H1 (cell line): ENCODE data around the gene ATG2B. TPM values are rescaled to one million over a fixed set of nuclear protein-coding genes. Genes with fewer than 3 reads are reported as not detected.

Experiments used
- CTCF ChIA-PET: fragments of 300-600 bp; sonication (Branson Sonifier 250); formaldehyde crosslinking; loops from one replicate; lab custom pipeline; 2021; ENCODE audit not compliant: partially characterized antibody; lab: Charles Lee
- POLR2A ChIA-PET: fragments of 300-600 bp; sonication (Branson Sonifier 250); formaldehyde crosslinking; loops from one replicate; lab custom pipeline; 2021; ENCODE audit warnings: inconsistent platforms; ENCODE audit not compliant: partially characterized antibody; lab: Charles Lee
- DNase-seq, 2 experiments: peaks; one replicate each; pipeline versions ENCODE4 v3.0.0 to v3.0.0-alpha.2; 2010 to 2022; ENCODE audit warnings: low spot score in 2 of 2, low read depth in 1 of 2, mixed read lengths in 1 of 2
- FAIRE-seq: peaks from 2 replicates; lab custom pipeline; 2011; peaks lifted over from hg19 to GRCh38; lab: Jason Lieb, UNC
- H2AFZ ChIP-seq: 2 replicates; pipeline ENCODE4 v1.8.1; 2012; ENCODE audit warnings: low read length, inconsistent platforms
- H2AK5ac ChIP-seq: 2 replicates; pipeline ENCODE4 v1.6.1; 2013; ENCODE audit warnings: low read depth, low read length
- H2BK120ac ChIP-seq: replicated peaks from 2 replicates; pipeline ENCODE3; 2013; ENCODE audit warnings: low read depth, low read length, inconsistent platforms
- H2BK12ac ChIP-seq: 2 replicates; pipeline ENCODE4 v1.6.1; 2013; ENCODE audit warnings: low read depth, low read length
- H2BK15ac ChIP-seq: 2 replicates; pipeline ENCODE4 v1.6.1; 2013; ENCODE audit warnings: low read length
- H2BK20ac ChIP-seq: 2 replicates; pipeline ENCODE4 v1.6.1; 2013; ENCODE audit warnings: low read length
- H2BK5ac ChIP-seq: 2 replicates; pipeline ENCODE4 v1.6.1; 2013; ENCODE audit warnings: low read depth, low read length
- H3K14ac ChIP-seq: 2 replicates; pipeline ENCODE4 v1.6.1; 2013; ENCODE audit warnings: inconsistent platforms; ENCODE audit not compliant: insufficient read length
- H3K18ac ChIP-seq: 2 replicates; pipeline ENCODE4 v1.6.1; 2013; ENCODE audit warnings: low read length; ENCODE audit errors: extremely low read depth
- H3K23ac ChIP-seq: 2 replicates; pipeline ENCODE4 v1.6.1; 2013; ENCODE audit warnings: inconsistent platforms; ENCODE audit not compliant: insufficient read length
- H3K23me2 ChIP-seq: 2 replicates; pipeline ENCODE4 v1.6.1; 2013; ENCODE audit warnings: low read depth, low read length
- H3K27ac ChIP-seq: 2 replicates; pipeline ENCODE4 v1.6.1; 2011; ENCODE audit warnings: low read depth, low read length, inconsistent platforms
- H3K27me3 ChIP-seq, 4 experiments: replicated peaks in 1 of 4; 1 replicate in 1 of 4; 2 replicates in 3 of 4; pipeline versions ENCODE4 v1.6.1 to v1.8.1; 2011 to 2013; ENCODE audit warnings: low read length in 3 of 4, mild to moderate bottlenecking in 3 of 4, inconsistent platforms in 2 of 4, mixed read lengths in 2 of 4, moderate library complexity in 1 of 4; ENCODE audit not compliant: control insufficient read depth in 3 of 4, insufficient read depth in 3 of 4; ENCODE audit errors: extremely low read depth in 1 of 4
- H3K36me3 ChIP-seq, 4 experiments: 2 replicates each; pipeline versions ENCODE4 v1.6.1 to v1.8.1; 2011 to 2013; ENCODE audit warnings: mild to moderate bottlenecking in 4 of 4, low read length in 3 of 4, moderate library complexity in 2 of 4, control low read depth in 1 of 4, inconsistent platforms in 1 of 4; ENCODE audit not compliant: insufficient read depth in 4 of 4, control insufficient read depth in 2 of 4
- H3K4ac ChIP-seq: replicated peaks from 2 replicates; pipeline ENCODE3; 2013; ENCODE audit warnings: low read length, low read depth, mixed read lengths, inconsistent platforms; ENCODE audit not compliant: insufficient read length
- H3K4me1 ChIP-seq, 4 experiments: replicated peaks in 1 of 4; 1 replicate in 1 of 4; 2 replicates in 3 of 4; pipeline versions ENCODE4 v1.6.1 to v1.8.1; 2011 to 2013; ENCODE audit warnings: low read length in 3 of 4, inconsistent platforms in 2 of 4, mixed read lengths in 1 of 4; ENCODE audit not compliant: insufficient read depth in 4 of 4, control insufficient read depth in 3 of 4
- H3K4me2 ChIP-seq, 2 experiments: 2 replicates each; pipeline versions ENCODE4 v1.6.1 to v1.8.1; 2011 to 2013; ENCODE audit warnings: low read depth in 2 of 2, low read length in 2 of 2, control low read depth in 1 of 2, inconsistent platforms in 1 of 2, mild to moderate bottlenecking in 1 of 2; ENCODE audit not compliant: insufficient read depth in 1 of 2
- H3K4me3 ChIP-seq, 4 experiments: fragments of 200-600, 300-600 bp in 1 of 4; sonication (generic), shearing (Covaris generic), sonication (Bioruptor Twin) in 1 of 4; 2 replicates each; pipeline versions ENCODE4 v1.5.1 to v1.8.1; 2011 to 2016; ENCODE audit warnings: low read length in 4 of 4, low read depth in 3 of 4, control low read depth in 2 of 4, inconsistent platforms in 2 of 4, mild to moderate bottlenecking in 2 of 4, mixed read lengths in 1 of 4, moderate library complexity in 1 of 4; ENCODE audit not compliant: insufficient read depth in 2 of 4; ENCODE audit errors: extremely low read depth in 1 of 4
- H3K56ac ChIP-seq: replicated peaks from 2 replicates; pipeline ENCODE3; 2013; ENCODE audit warnings: low read depth, mild to moderate bottlenecking, mixed read lengths, low read length, inconsistent platforms; ENCODE audit not compliant: insufficient read length
- H3K79me1 ChIP-seq: 2 replicates; pipeline ENCODE4 v1.6.1; 2013; ENCODE audit warnings: low read depth, low read length, control low read depth
- H3K79me2 ChIP-seq, 2 experiments: 2 replicates each; pipeline versions ENCODE4 v1.6.1 to v1.8.1; 2012 to 2013; ENCODE audit warnings: low read length in 2 of 2, mild to moderate bottlenecking in 2 of 2, inconsistent platforms in 1 of 2; ENCODE audit not compliant: insufficient read depth in 2 of 2, control insufficient read depth in 1 of 2
- H3K9ac ChIP-seq, 4 experiments: replicated peaks in 1 of 4; 1 replicate in 1 of 4; 2 replicates in 3 of 4; pipeline versions ENCODE4 v1.6.1 to v1.8.1; 2011 to 2013; ENCODE audit warnings: low read depth in 3 of 4, low read length in 3 of 4, control low read depth in 2 of 4, mild to moderate bottlenecking in 2 of 4, moderate library complexity in 2 of 4, inconsistent platforms in 1 of 4; ENCODE audit errors: extremely low read depth in 1 of 4
- H3K9me3 ChIP-seq, 2 experiments: 2 replicates each; pipeline versions ENCODE4 v1.6.1 to v1.8.1; 2012 to 2013; ENCODE audit warnings: mild to moderate bottlenecking in 2 of 2, moderate library complexity in 2 of 2, control low read depth in 1 of 2, inconsistent platforms in 1 of 2, low read depth in 1 of 2, low read length in 1 of 2, mixed read lengths in 1 of 2; ENCODE audit not compliant: insufficient read depth in 2 of 2
- H4K20me1 ChIP-seq, 2 experiments: replicated peaks in 1 of 2; 2 replicates each; pipeline versions ENCODE3 to v1.8.1; 2011 to 2013; ENCODE audit warnings: inconsistent platforms in 2 of 2, low read length in 2 of 2, mild to moderate bottlenecking in 1 of 2; ENCODE audit not compliant: insufficient read depth in 2 of 2, control insufficient read depth in 1 of 2
- H4K5ac ChIP-seq: 2 replicates; pipeline ENCODE4 v1.6.1; 2013; ENCODE audit warnings: low read length, low read depth, mixed read lengths, inconsistent platforms; ENCODE audit not compliant: insufficient read length
- H4K8ac ChIP-seq: 2 replicates; pipeline ENCODE4 v1.8.0; 2013; ENCODE audit warnings: mild to moderate bottlenecking, moderate library complexity, low read length, inconsistent platforms; ENCODE audit not compliant: insufficient read depth; ENCODE audit errors: extremely low read depth
- H4K91ac ChIP-seq: replicated peaks from 2 replicates; pipeline ENCODE3; 2013; ENCODE audit warnings: low read length, mixed read lengths, inconsistent platforms; ENCODE audit not compliant: insufficient read length
- JUN ChIP-seq: IDR thresholded peaks from 2 replicates; pipeline ENCODE4 v1.6.1; 2011; ENCODE audit warnings: low read depth, mild to moderate bottlenecking, improper control_type of control experiment, low read length
- RFX5 ChIP-seq: IDR thresholded peaks from 2 replicates; pipeline ENCODE4 v1.6.1; 2011; ENCODE audit warnings: low read depth, low read length, improper control_type of control experiment, borderline replicate concordance
- SIN3A ChIP-seq, 2 experiments: IDR thresholded peaks in 1 of 2; conservative IDR thresholded peaks in 1 of 2; 2 replicates each; pipeline ENCODE4 v1.6.1; 2011 to 2012; ENCODE audit warnings: low read length in 2 of 2, improper control_type of control experiment in 1 of 2, low read depth in 1 of 2, mild to moderate bottlenecking in 1 of 2
- TCF12 ChIP-seq: IDR thresholded peaks from 2 replicates; pipeline ENCODE4 v1.6.1; 2011; ENCODE audit warnings: low read depth, mild to moderate bottlenecking, low read length
- WGBS, 2 experiments: shearing (Covaris generic) in 1 of 2; methylation state at CpG; one replicate each; pipeline versions ENCODE4 v1.1.6 to v1.1.7; 2013 to 2015; ENCODE audit warnings: low lambda C conversion rate in 2 of 2, mixed read lengths in 2 of 2, inconsistent platforms in 1 of 2, low coverage in 1 of 2, missing lambda C conversion rate in 1 of 2; ENCODE audit not compliant: insufficient replicate concordance in 2 of 2, insufficient coverage in 1 of 2, insufficient read length in 1 of 2; ENCODE audit errors: extremely low coverage in 1 of 2, missing lambda C conversion rate in 1 of 2; 5-methylcytosine and 5-hydroxymethylcytosine counted together
- polyA plus RNA-seq, 7 experiments: library from polyadenylated mRNA; depleted of rRNA in 3 of 7; stranded (reverse) in 5 of 7; unstranded in 2 of 7; fragments of >200 nt in 5 of 7; fragments of 200-250 nt in 2 of 7; gene quantifications; 1 replicate in 5 of 7; 2 replicates in 1 of 7; 4 replicates in 1 of 7; pipeline versions ENCODE4 v1.2.1 to v1.2.3, GENCODE V29; 2011 to 2013; ENCODE audit warnings: missing spikeins in 2 of 7, mixed read lengths in 2 of 7
- total RNA-seq: library from RNA; stranded (reverse); fragmentation: NEBNext Ultra II Directional; extraction: Animal tissue kit (Norgen Biotek cat#: 25700); gene quantifications from 2 replicates; pipeline ENCODE4 v1.2.1, GENCODE V29; 2021

ATG2B gene
- total and polyA plus RNA-seq, 2 of the 8 experiments (the other 6 are each of a cell fraction or from before 2014, with no cell fraction given): 4.6 to 14.4 TPM

DNA sequence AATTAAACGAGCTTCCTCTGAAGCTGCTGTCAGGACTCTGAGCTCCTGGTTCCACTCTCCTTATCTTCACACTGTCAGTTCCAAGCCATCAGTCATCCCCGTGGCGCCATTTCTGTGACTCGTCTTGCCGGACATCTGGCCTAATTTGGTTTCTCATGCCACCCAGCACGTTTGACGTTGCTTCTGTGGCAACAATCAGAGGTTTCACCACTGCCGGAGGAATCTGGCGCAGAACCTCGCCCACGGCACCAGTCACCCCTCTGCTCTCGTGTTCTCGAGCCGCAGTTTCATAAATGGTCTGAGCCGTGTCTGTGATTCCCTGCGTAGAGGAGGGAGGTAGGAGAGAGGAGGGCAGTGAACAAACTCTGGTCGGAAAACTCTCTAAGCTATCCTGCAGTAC lies 77.5 kb downstream of the ATG2B start:
- no peak overlapping the region for H3K4me3 ChIP-seq
- H2BK20ac ChIP-seq: no peak overlapping the region
- H3K23me2 ChIP-seq: no peaks in the 10 kb centered on the region; the same call in 1 of the 2 replicates
- H3K4ac ChIP-seq: no peak overlapping the region
- TF ChIP-seq SIN3A (conservative IDR thresholded peaks at IDR 0.05 in 1 of 2, IDR thresholded peaks at IDR 0.05 in 1 of 2; ENCODE audit: low read depth in 1 of 2, low read length in 2 of 2) (no peak), RFX5 (no peak), TCF12 (no peak), JUN (no peak)
- TF ChIP-seq, all 59 proteins: peak for 0
- peaks cover 2 to 19% (median 9%) of the 10 kb centered on the region in 4 experiments; a peak in 6 of 8 replicates for H3K36me3 ChIP-seq
- no peaks in the 10 kb centered on the region for H3K4me1 ChIP-seq
- no peak overlapping the region for H3K18ac ChIP-seq
- no peak overlapping the region for H3K27ac ChIP-seq
- H4K91ac ChIP-seq: no peak overlapping the region
- no peak overlapping the region for H3K9ac ChIP-seq
- H3K56ac ChIP-seq: no peak overlapping the region
- H2AFZ ChIP-seq: no peak overlapping the region
- H3K79me1 ChIP-seq: no peaks in the 10 kb centered on the region
- no peak overlapping the region for H2BK12ac ChIP-seq
- 92% methylated on average over 17 of the region's 17 CpGs; no CpG with 5 or more reads in 1 of the 2 experiments for WGBS, 2 experiments
- H2BK15ac ChIP-seq: no peak overlapping the region
- no peak overlapping the region for H4K5ac ChIP-seq
- no peak overlapping the region for H2BK120ac ChIP-seq
- H2AK5ac ChIP-seq: no peak overlapping the region
- DNase-seq (no peak), FAIRE-seq (no peak)
- no peak overlapping the region for H3K4me2 ChIP-seq
- no peak overlapping the region for H2BK5ac ChIP-seq
- no peaks in the 10 kb centered on the region for H3K27me3 ChIP-seq
- no peaks in the 10 kb centered on the region for H3K9me3 ChIP-seq
- no peaks in the 10 kb centered on the region for H3K79me2 ChIP-seq
- POLR2A ChIA-PET: no interaction called here
- no peak overlapping the region for H4K8ac ChIP-seq
- no peak overlapping the region for H3K23ac ChIP-seq
- no peaks in the 10 kb centered on the region for H4K20me1 ChIP-seq
- no peak overlapping the region for H3K14ac ChIP-seq
- CTCF ChIA-PET: interaction anchor here (0.7 to 3.2 kb wide), 4 partner anchors 10 to 185 kb away, joined by 3 to 18 read pairs (median 8); no protein-coding TSS in a partner anchor
